Stomach (tissue), 9 donors: ENCODE results near the gene KRTAP6-1. TPM values are rescaled to one million over a fixed set of nuclear protein-coding genes. Genes with fewer than 3 reads are reported as not detected.

Experiments
- DNase-seq, 2 donors: peaks; one replicate each; pipeline versions ENCODE4 v3.0.0 to v3.0.0-alpha.2; 2013 to 2019
- H3K27ac ChIP-seq, 5 donors: fragments of 200-600 bp in 4 of 5; sonication (generic) in 4 of 5; one replicate each; pipeline ENCODE4 v1.5.1; 2013 to 2019; ENCODE audit warnings: mild to moderate bottlenecking in 1 of 5, moderate library complexity in 1 of 5
- H3K27me3 ChIP-seq, 3 donors: fragments of 200-600 bp; sonication (generic); one replicate each; pipeline ENCODE4 v1.5.1; 2017 to 2019; ENCODE audit warnings: mixed run types in 1 of 3
- H3K36me3 ChIP-seq, 4 donors: fragments of 200-600 bp; sonication (generic); 1 replicate in 3 of 4; 2 replicates in 1 of 4; pipeline ENCODE4 v1.5.1; 2016 to 2019
- H3K4me1 ChIP-seq, 4 donors: fragments of 200-600 bp; sonication (generic); one replicate each; pipeline ENCODE4 v1.5.1; 2016 to 2019
- H3K4me3 ChIP-seq, 4 donors: fragments of 200-600 bp; sonication (generic) in 3 of 4; one replicate each; pipeline ENCODE4 v1.5.1; 2016 to 2019; ENCODE audit warnings: mild to moderate bottlenecking in 1 of 4
- H3K9me3 ChIP-seq, 4 donors: fragments of 200-600 bp; sonication (generic); one replicate each; pipeline ENCODE4 v1.5.1; 2016 to 2019
- EP300 ChIP-seq: sonication (generic); formaldehyde crosslinking; IDR thresholded peaks from one replicate; pipeline ENCODE4 v1.6.1; 2017; ENCODE audit warnings: antibody characterized with exemption
- POLR2A ChIP-seq, 4 donors: fragments of 450-650 bp; IDR thresholded peaks; one replicate each; pipeline ENCODE4 v1.6.1; 2016; ENCODE audit warnings: antibody characterized with exemption in 4 of 4, control low read depth in 2 of 4, mild to moderate bottlenecking in 1 of 4, moderate library complexity in 1 of 4
- POLR2AphosphoS5 ChIP-seq, 3 donors: sonication (generic); formaldehyde crosslinking; IDR thresholded peaks; one replicate each; pipeline ENCODE4 v1.6.1; 2016; ENCODE audit warnings: antibody characterized with exemption in 3 of 3
- WGBS, 5 donors: extraction: QIAGEN DNeasy Blood & Tissue Kit in 3 of 5; methylation state at CpG; one replicate each; pipeline versions ENCODE4 v1.1.5 to v1.1.7; 2013 to 2018; 5-methylcytosine and 5-hydroxymethylcytosine counted together
- intact Hi-C: fragments of 100-400 bp; cut with DNase I; formaldehyde crosslinking; loops from one replicate; pipeline ENCODE4 v1.15.1; 2023; ENCODE audit warnings: low total_unique reads
- polyA plus RNA-seq, 3 donors: library from polyadenylated mRNA; stranded (reverse); fragments of 200-250 nt; gene quantifications; one replicate each; pipeline ENCODE4 v1.2.3, GENCODE V29; 2013
- total RNA-seq, 5 donors: library from RNA; depleted of rRNA; stranded (reverse); fragments of >200 nt; gene quantifications; one replicate each; pipeline versions ENCODE4 v1.1.0 to v1.2.3, GENCODE V29; 2014 to 2016
- TF ChIP-seq, protein P1 (sequence below), 7 experiments: fragments of 450-650 bp in 4 of 7; fragments of 200-600 bp in 3 of 7; sonication (generic) in 3 of 7; IDR thresholded peaks; one replicate each; pipeline ENCODE4 v1.5.1; 2016 to 2019; ENCODE audit warnings: antibody characterized with exemption in 7 of 7, control low read depth in 2 of 7, mild to moderate bottlenecking in 1 of 7
- donor health status: healthy with polysubstance abuse.
- donor health status: Bipolar disorder and iron deficiency.
- donor health status: healthy.

The KRTAP6-1 gene
- total and polyA plus RNA-seq, 8 donors: not detected

DNA sequence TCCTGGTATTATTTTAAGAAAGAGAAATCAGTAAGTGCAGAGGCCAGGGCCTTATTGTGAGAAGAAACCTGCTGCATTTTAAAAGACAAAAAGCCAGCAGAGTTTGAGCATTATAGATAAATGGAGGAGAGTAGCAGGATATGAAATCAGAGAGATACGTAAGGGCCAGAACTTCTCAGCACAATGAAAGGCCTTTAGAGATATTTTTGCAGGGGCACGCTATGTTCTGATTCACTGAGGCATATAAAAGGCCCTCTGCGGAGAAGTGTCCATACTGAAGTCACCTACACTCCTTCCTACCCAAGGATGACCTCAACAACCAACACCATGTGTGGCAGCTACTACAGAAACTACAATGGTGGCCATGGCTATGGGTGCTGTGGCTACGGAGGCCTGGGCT, 21.6 kb downstream of the KRTAP6-1 start, which contains the start of gene KRTAP6-3:
TSS of gene KRTAP6-3 (plus strand) at position 301 of the 400 bp plus-strand sequence. CDS start at position 307, 6 bp downstream.
- Histone ChIP-seq H3K9me3 (no peaks in the 10 kb centered on the region), H3K4me3 (no peak within 1 kb of the TSS), H3K36me3 (no peaks in the 10 kb centered on the region), H3K27me3 (no peaks in the 10 kb centered on the region), H3K27ac (no peak within 1 kb of the TSS), H3K4me1 (no peaks in the 10 kb centered on the region)
- WGBS, 5 donors: 88 to 94% (median 93%) methylated on average over 4 of the region's 4 CpGs
- intact Hi-C loops: no loop called here
- no peak for DNase-seq
- no peak for TF ChIP-seq POLR2A (IDR thresholded peaks at IDR 0.05)
- TF ChIP-seq POLR2AphosphoS5 (IDR thresholded peaks at IDR 0.05): no peak
- TF ChIP-seq EP300: no peak
- TF ChIP-seq, protein P1, sequence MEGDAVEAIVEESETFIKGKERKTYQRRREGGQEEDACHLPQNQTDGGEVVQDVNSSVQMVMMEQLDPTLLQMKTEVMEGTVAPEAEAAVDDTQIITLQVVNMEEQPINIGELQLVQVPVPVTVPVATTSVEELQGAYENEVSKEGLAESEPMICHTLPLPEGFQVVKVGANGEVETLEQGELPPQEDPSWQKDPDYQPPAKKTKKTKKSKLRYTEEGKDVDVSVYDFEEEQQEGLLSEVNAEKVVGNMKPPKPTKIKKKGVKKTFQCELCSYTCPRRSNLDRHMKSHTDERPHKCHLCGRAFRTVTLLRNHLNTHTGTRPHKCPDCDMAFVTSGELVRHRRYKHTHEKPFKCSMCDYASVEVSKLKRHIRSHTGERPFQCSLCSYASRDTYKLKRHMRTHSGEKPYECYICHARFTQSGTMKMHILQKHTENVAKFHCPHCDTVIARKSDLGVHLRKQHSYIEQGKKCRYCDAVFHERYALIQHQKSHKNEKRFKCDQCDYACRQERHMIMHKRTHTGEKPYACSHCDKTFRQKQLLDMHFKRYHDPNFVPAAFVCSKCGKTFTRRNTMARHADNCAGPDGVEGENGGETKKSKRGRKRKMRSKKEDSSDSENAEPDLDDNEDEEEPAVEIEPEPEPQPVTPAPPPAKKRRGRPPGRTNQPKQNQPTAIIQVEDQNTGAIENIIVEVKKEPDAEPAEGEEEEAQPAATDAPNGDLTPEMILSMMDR (IDR thresholded peaks at IDR 0.05): no peak

GRCh38 chr21:30590297-30590696, 23.4 kb downstream of the KRTAP6-1 start, which contains the start of gene KRTAP22-2:
Gene KRTAP22-2 (minus strand): TSS chr21:30590397.
- TF ChIP-seq EP300 (no peak), POLR2A (IDR thresholded peaks at IDR 0.05) (no peak), POLR2AphosphoS5 (IDR thresholded peaks at IDR 0.05) (no peak)
- TF ChIP-seq, protein P1 (IDR thresholded peaks at IDR 0.05): no peak
- intact Hi-C loops: no loop called here
- no peak within 1 kb of the TSS for H3K27ac ChIP-seq
- no peaks in the 10 kb centered on the region for H3K4me1 ChIP-seq
- DNase-seq: no peak
- H3K4me3 ChIP-seq: no peak within 1 kb of the TSS
- no peaks in the 10 kb centered on the region for H3K36me3 ChIP-seq
- peaks cover 0 to under 1% (median 0%) of the 10 kb centered on the region in 4 donors for H3K9me3 ChIP-seq
- no peaks in the 10 kb centered on the region for H3K27me3 ChIP-seq

- Histone ChIP-seq H3K4me1 (no peaks in the 10 kb centered on the region), H3K27me3 (no peaks in the 10 kb centered on the region), H3K36me3 (no peaks in the 10 kb centered on the region), H3K4me3 (no peak overlapping the region), H3K27ac (no peak overlapping the region), H3K9me3 (peaks cover 0 to 6% (median 0%) of the 10 kb centered on the region in 4 donors)
- intact Hi-C loops: no loop called here
- no peak for DNase-seq
- TF ChIP-seq, protein P1 (IDR thresholded peaks at IDR 0.05): no peak
- TF ChIP-seq EP300: no peak
- TF ChIP-seq POLR2A (IDR thresholded peaks at IDR 0.05): no peak
- no peak for TF ChIP-seq POLR2AphosphoS5 (IDR thresholded peaks at IDR 0.05)
- WGBS, 5 donors: 63 to 85% (median 78%) methylated on average over 1 of the region's 1 CpG
Observed at GRCh38 chr21:30582870-30583269, 30.9 kb downstream of the KRTAP6-1 start.

DNA sequence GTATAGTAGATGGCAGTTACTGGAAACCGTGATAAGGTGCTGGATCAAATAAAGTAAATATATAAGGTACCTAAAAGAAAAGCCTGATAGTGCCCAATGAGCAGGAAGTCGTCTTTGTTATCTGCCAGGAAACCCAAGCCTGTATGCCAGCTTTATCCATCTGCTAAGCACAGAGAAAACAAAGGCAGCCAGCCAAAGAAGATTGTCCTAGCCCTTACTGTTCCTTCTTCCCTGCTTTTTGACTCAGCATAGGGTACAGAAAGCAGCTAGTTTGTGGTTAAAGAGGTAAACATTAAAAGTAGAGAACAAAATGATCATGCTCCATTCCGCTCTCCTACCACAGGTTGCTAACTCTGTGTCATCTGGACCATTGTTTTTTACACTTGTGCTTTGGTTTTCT, 33.6 kb downstream of the KRTAP6-1 start:
- no peaks in the 10 kb centered on the region for H3K36me3 ChIP-seq
- 40 to 53% (median 47%) methylated on average over 3 of the region's 3 CpGs for WGBS, 5 donors
- no peak for DNase-seq
- no peaks in the 10 kb centered on the region for H3K4me1 ChIP-seq
- no peak for TF ChIP-seq POLR2AphosphoS5 (IDR thresholded peaks at IDR 0.05)
- TF ChIP-seq, protein P1 (IDR thresholded peaks at IDR 0.05): no peak
- no peak for TF ChIP-seq POLR2A (IDR thresholded peaks at IDR 0.05)
- TF ChIP-seq EP300: no peak
- no peak overlapping the region for H3K27ac ChIP-seq
- H3K4me3 ChIP-seq: no peak overlapping the region
- intact Hi-C loops: no loop called here
- no peaks in the 10 kb centered on the region for H3K27me3 ChIP-seq
- peaks cover 0 to 3% (median 0%) of the 10 kb centered on the region in 4 donors for H3K9me3 ChIP-seq
